OCI-M2 (cell line): ENCODE measurements around the gene IRF2BP1.

Source experiments
- DNase-seq: peaks from one replicate; lab custom pipeline; 2025; ENCODE audit not compliant: unreplicated experiment; lab: John Stamatoyannopoulos, UW

The IRF2BP1 gene

GRCh38 chr19:45863335-45863839, 22.6 kb downstream of the IRF2BP1 start:
- no peak for DNase-seq

GRCh38 chr19:45862564-45863334, 23.2 kb downstream of the IRF2BP1 start, which contains the start of gene SYMPK:
Gene SYMPK, minus strand, starts transcription at chr19:45863147. Its CDS starts 8,652 bp downstream, at chr19:45854495.
- peak; percentile 68 for DNase-seq

- DNase-seq: no peak
These were observed 23.7 kb downstream of the IRF2BP1 start for GRCh38 chr19:45862271-45862563.

GRCh38 chr19:45860359-45861259, 25.3 kb downstream of the IRF2BP1 start:
- DNase-seq: no peak

- no peak for DNase-seq
These were observed 31.7 kb downstream of the IRF2BP1 start for GRCh38 chr19:45854167-45854778.

GRCh38 chr19:45852983-45853382, 33.0 kb downstream of the IRF2BP1 start:
- no peak for DNase-seq

GRCh38 chr19:45852145-45852750, 33.7 kb downstream of the IRF2BP1 start:
- DNase-seq: no peak

- DNase-seq: no peak
These were observed 37.0 kb downstream of the IRF2BP1 start for GRCh38 chr19:45848922-45849321.

- DNase-seq: no peak
These were observed 38.3 kb downstream of the IRF2BP1 start for GRCh38 chr19:45847663-45848062.

- no peak for DNase-seq
These were observed 43.7 kb downstream of the IRF2BP1 start for GRCh38 chr19:45842198-45842597.

- DNase-seq: no peak
These were observed 51.0 kb downstream of the IRF2BP1 start for GRCh38 chr19:45834970-45835369.
